ENCODE results near the gene NECAB3.

NECAB3 gene

GRCh38 chr20:33630507-33630906 is 43.7 kb downstream of the NECAB3 start:
- no peaks in the 10 kb centered on the region for H3K9me3 ChIP-seq (ENCODE audit: insufficient read depth, low read length)
- DNase-seq (ENCODE audit: low read depth, low spot score): no peak
- no peak overlapping the region for H3K9ac ChIP-seq (ENCODE audit: insufficient read length, low read depth)
- H3K27me3 ChIP-seq (ENCODE audit: insufficient read depth, insufficient read length): no peaks in the 10 kb centered on the region
- TF ChIP-seq SUZ12 (IDR thresholded peaks at IDR 0.05; ENCODE audit: extremely low read depth, insufficient read depth, insufficient read length): no peak
- no peak for TF ChIP-seq ZNF274 (IDR thresholded peaks at IDR 0.05; ENCODE audit: low read depth, low read length)
- peaks cover 14% of the 10 kb centered on the region for H3K36me3 ChIP-seq (ENCODE audit: insufficient read depth, insufficient read length, low read length)
- H3K4me3 ChIP-seq (ENCODE audit: insufficient read length, low read depth): no peak overlapping the region
- H3K4me1 ChIP-seq (ENCODE audit: insufficient read depth, insufficient read length): no peaks in the 10 kb centered on the region

GRCh38 chr20:33629979-33630378 is 44.2 kb downstream of the NECAB3 start:
- Histone ChIP-seq H3K9ac (ENCODE audit: insufficient read length, low read depth) (no peak overlapping the region), H3K4me3 (ENCODE audit: insufficient read length, low read depth) (no peak overlapping the region), H3K36me3 (ENCODE audit: insufficient read depth, insufficient read length, low read length) (peaks cover 14% of the 10 kb centered on the region), H3K27me3 (ENCODE audit: insufficient read depth, insufficient read length) (no peaks in the 10 kb centered on the region), H3K4me1 (ENCODE audit: insufficient read depth, insufficient read length) (no peaks in the 10 kb centered on the region), H3K9me3 (ENCODE audit: insufficient read depth, low read length) (no peaks in the 10 kb centered on the region)
- DNase-seq (ENCODE audit: low read depth, low spot score): no peak
- TF ChIP-seq ZNF274 (IDR thresholded peaks at IDR 0.05; ENCODE audit: low read depth, low read length) (no peak), YY1 (IDR thresholded peaks at IDR 0.05; ENCODE audit: insufficient read depth, insufficient read length) (no peak), SUZ12 (IDR thresholded peaks at IDR 0.05; ENCODE audit: extremely low read depth, insufficient read depth, insufficient read length) (no peak)

- H3K27me3 ChIP-seq (ENCODE audit: insufficient read depth, insufficient read length): no peaks in the 10 kb centered on the region
- H3K4me1 ChIP-seq (ENCODE audit: insufficient read depth, insufficient read length): no peaks in the 10 kb centered on the region
- TF ChIP-seq SUZ12 (IDR thresholded peaks at IDR 0.05; ENCODE audit: extremely low read depth, insufficient read depth, insufficient read length) (no peak), YY1 (IDR thresholded peaks at IDR 0.05; ENCODE audit: insufficient read depth, insufficient read length) (no peak)
- H3K4me3 ChIP-seq (ENCODE audit: insufficient read length, low read depth): no peak overlapping the region
- H3K9ac ChIP-seq (ENCODE audit: insufficient read length, low read depth): no peak overlapping the region
- peaks cover 17% of the 10 kb centered on the region for H3K36me3 ChIP-seq (ENCODE audit: insufficient read depth, insufficient read length, low read length)
- no peak for DNase-seq (ENCODE audit: low read depth, low spot score)
- H3K9me3 ChIP-seq (ENCODE audit: insufficient read depth, low read length): no peaks in the 10 kb centered on the region
Measured at GRCh38 chr20:33629533-33629932, 44.7 kb downstream of the NECAB3 start.

- no peak for DNase-seq (ENCODE audit: low read depth, low spot score)
- no peaks in the 10 kb centered on the region for H3K27me3 ChIP-seq (ENCODE audit: insufficient read depth, insufficient read length)
- H3K9ac ChIP-seq (ENCODE audit: insufficient read length, low read depth): no peak overlapping the region
- peaks cover 26% of the 10 kb centered on the region for H3K36me3 ChIP-seq (ENCODE audit: insufficient read depth, insufficient read length, low read length)
- H3K9me3 ChIP-seq (ENCODE audit: insufficient read depth, low read length): no peaks in the 10 kb centered on the region
- peaks cover 3% of the 10 kb centered on the region for H3K4me1 ChIP-seq (ENCODE audit: insufficient read depth, insufficient read length)
- TF ChIP-seq SUZ12 (IDR thresholded peaks at IDR 0.05; ENCODE audit: extremely low read depth, insufficient read depth, insufficient read length): no peak
- no peak for TF ChIP-seq ZNF274 (IDR thresholded peaks at IDR 0.05; ENCODE audit: low read depth, low read length)
- no peak for TF ChIP-seq YY1 (IDR thresholded peaks at IDR 0.05; ENCODE audit: insufficient read depth, insufficient read length)
- no peak overlapping the region for H3K4me3 ChIP-seq (ENCODE audit: insufficient read length, low read depth)
Measured at GRCh38 chr20:33627577-33628216, 46.5 kb downstream of the NECAB3 start.

- Histone ChIP-seq H3K4me3 (ENCODE audit: insufficient read length, low read depth) (no peak overlapping the region), H3K9ac (ENCODE audit: insufficient read length, low read depth) (no peak overlapping the region), H3K9me3 (ENCODE audit: insufficient read depth, low read length) (no peaks in the 10 kb centered on the region), H3K36me3 (ENCODE audit: insufficient read depth, insufficient read length, low read length) (peaks cover 24% of the 10 kb centered on the region), H3K4me1 (ENCODE audit: insufficient read depth, insufficient read length) (peaks cover 3% of the 10 kb centered on the region), H3K27me3 (ENCODE audit: insufficient read depth, insufficient read length) (no peaks in the 10 kb centered on the region)
- no peak for DNase-seq (ENCODE audit: low read depth, low spot score)
- TF ChIP-seq ZNF274 (IDR thresholded peaks at IDR 0.05; ENCODE audit: low read depth, low read length) (no peak), YY1 (IDR thresholded peaks at IDR 0.05; ENCODE audit: insufficient read depth, insufficient read length) (no peak), SUZ12 (IDR thresholded peaks at IDR 0.05; ENCODE audit: extremely low read depth, insufficient read depth, insufficient read length) (no peak)
Measured at GRCh38 chr20:33626190-33626589, 48.0 kb downstream of the NECAB3 start.

- Histone ChIP-seq H3K9me3 (ENCODE audit: insufficient read depth, low read length) (no peaks in the 10 kb centered on the region), H3K36me3 (ENCODE audit: insufficient read depth, insufficient read length, low read length) (peaks cover 12% of the 10 kb centered on the region), H3K27me3 (ENCODE audit: insufficient read depth, insufficient read length) (no peaks in the 10 kb centered on the region), H3K4me3 (ENCODE audit: insufficient read length, low read depth) (no peak overlapping the region), H3K4me1 (ENCODE audit: insufficient read depth, insufficient read length) (peaks cover 3% of the 10 kb centered on the region), H3K9ac (ENCODE audit: insufficient read length, low read depth) (no peak overlapping the region)
- DNase-seq (ENCODE audit: low read depth, low spot score): no peak
- TF ChIP-seq ZNF274 (IDR thresholded peaks at IDR 0.05; ENCODE audit: low read depth, low read length) (no peak), YY1 (IDR thresholded peaks at IDR 0.05; ENCODE audit: insufficient read depth, insufficient read length) (no peak), SUZ12 (IDR thresholded peaks at IDR 0.05; ENCODE audit: extremely low read depth, insufficient read depth, insufficient read length) (no peak)
Measured at GRCh38 chr20:33624399-33624798, 49.8 kb downstream of the NECAB3 start.

GRCh38 chr20:33622705-33623365 is 51.4 kb downstream of the NECAB3 start:
- no peak for DNase-seq (ENCODE audit: low read depth, low spot score)
- Histone ChIP-seq H3K27me3 (ENCODE audit: insufficient read depth, insufficient read length) (no peaks in the 10 kb centered on the region), H3K4me1 (ENCODE audit: insufficient read depth, insufficient read length) (peaks cover 3% of the 10 kb centered on the region), H3K36me3 (ENCODE audit: insufficient read depth, insufficient read length, low read length) (peaks cover 12% of the 10 kb centered on the region), H3K9ac (ENCODE audit: insufficient read length, low read depth) (no peak overlapping the region), H3K9me3 (ENCODE audit: insufficient read depth, low read length) (no peaks in the 10 kb centered on the region), H3K4me3 (ENCODE audit: insufficient read length, low read depth) (no peak overlapping the region)
- TF ChIP-seq ZNF274 (IDR thresholded peaks at IDR 0.05; ENCODE audit: low read depth, low read length) (no peak), YY1 (IDR thresholded peaks at IDR 0.05; ENCODE audit: insufficient read depth, insufficient read length) (no peak), SUZ12 (IDR thresholded peaks at IDR 0.05; ENCODE audit: extremely low read depth, insufficient read depth, insufficient read length) (no peak)
